ENCODE results near the gene ERBB2. TPM values are rescaled to one million over a fixed set of nuclear protein-coding genes. Genes with fewer than 3 reads are reported as not detected.

ERBB2 gene
- total and polyA plus RNA-seq, 2 of the 4 experiments (the other 2 are of a cell fraction), result 28.7 to 33.3 TPM

GRCh38 chr17:39658760-39659159 lies 41.1 kb upstream of the ERBB2 start:
- Histone ChIP-seq H4K91ac (ENCODE audit: insufficient read depth, low read depth, low read length) (no peak overlapping the region), H3K23ac (ENCODE audit: low read depth, low read length) (no peak overlapping the region), H3K79me1 (ENCODE audit: low read depth in 1 of 2, low read length in 2 of 2) (peaks cover 4 to 11% of the 10 kb centered on the region in 2 experiments; a peak in 3 of 4 replicates), H3K27ac (ENCODE audit: insufficient read depth, low read length) (no peak overlapping the region), H3K36me3 (ENCODE audit: control insufficient read depth, insufficient read depth, low read length) (peaks cover 40% of the 10 kb centered on the region), H3K56ac (ENCODE audit: extremely low read depth, insufficient read depth, low read length) (no peak overlapping the region), H3K27me3 (ENCODE audit: control insufficient read depth, insufficient read depth, low read length) (no peaks in the 10 kb centered on the region), H2BK15ac (ENCODE audit: low read depth, low read length) (no peak overlapping the region), H3K4me1 (ENCODE audit: control insufficient read depth, insufficient read depth, low read length) (peaks cover 2% of the 10 kb centered on the region; the same call in 1 of the 2 replicates), H2BK20ac (ENCODE audit: low read depth, low read length) (no peak overlapping the region), H4K5ac (ENCODE audit: low read depth, low read length) (no peak overlapping the region), H4K20me1 (ENCODE audit: insufficient read depth, low read length) (peaks cover 11% of the 10 kb centered on the region), H2AK9ac (replicated peaks; ENCODE audit: low read depth, low read length, poor library complexity) (no peak overlapping the region), H2BK120ac (ENCODE audit: low read depth, low read length) (no peak overlapping the region), H2AK5ac (ENCODE audit: low read depth, low read length) (no peak overlapping the region), H2AFZ (replicated peaks; ENCODE audit: low read length, poor library complexity) (no peak overlapping the region), H3K9me3 (ENCODE audit: control insufficient read depth, insufficient read depth, low read length) (no peaks in the 10 kb centered on the region), H4K8ac (ENCODE audit: low read depth in 2 of 2, low read length in 2 of 2) (no peak overlapping the region), H3K9me1 (ENCODE audit: insufficient read depth, low read length) (no peaks in the 10 kb centered on the region), H3K9ac (ENCODE audit: low read depth, low read length) (no peak overlapping the region), H3K4ac (ENCODE audit: low read depth, low read length) (no peak overlapping the region), H3K18ac (ENCODE audit: low read depth, low read length) (no peak overlapping the region), H3K4me2 (ENCODE audit: low read depth, low read length) (no peak overlapping the region), H2BK5ac (ENCODE audit: low read depth, low read length, poor library complexity, severe bottlenecking) (no peak overlapping the region), H3K14ac (replicated peaks; ENCODE audit: low read depth, low read length) (no peak overlapping the region), H3K4me3 (ENCODE audit: insufficient read depth, low read depth, low read length) (no peak overlapping the region)
- no TSS peak for BruUV-seq (replicated peaks)
- no peak for ATAC-seq (ENCODE audit: low read depth)
- ChIA-PET CTCF (no interaction called here), POLR2A (ENCODE audit: unreplicated experiment) (no interaction called here)
- no CpG with 5 or more reads among the region's 3 CpGs for WGBS, 2 experiments (ENCODE audit: extremely low coverage in 2 of 2, insufficient read length in 1 of 2)
- no peak for DNase-seq
- TF ChIP-seq USF2 (IDR thresholded peaks at IDR 0.05; ENCODE audit: low read depth, low read length) (no peak), SMC3 (IDR thresholded peaks at IDR 0.05; ENCODE audit: low read depth, low read length) (no peak), RFX5 (IDR thresholded peaks at IDR 0.05; ENCODE audit: low read depth, low read length) (no peak), POLR2A (IDR thresholded peaks at IDR 0.05; ENCODE audit: low read depth, low read length) (no peak), RCOR1 (IDR thresholded peaks at IDR 0.05; ENCODE audit: insufficient replicate concordance, low read length) (no peak), CHD1 (IDR thresholded peaks at IDR 0.05; ENCODE audit: low read depth, low read length) (no peak), ELK1 (IDR thresholded peaks at IDR 0.05; ENCODE audit: borderline replicate concordance, low read depth, low read length) (no peak), CTCF (conservative IDR thresholded peaks at IDR 0.05; ENCODE audit: low read depth, low read length) (no peak), FOS (IDR thresholded peaks at IDR 0.05; ENCODE audit: low read depth, low read length) (no peak), MAZ (IDR thresholded peaks at IDR 0.05; ENCODE audit: borderline replicate concordance, low read depth, low read length) (no peak), CEBPB (IDR thresholded peaks at IDR 0.05; ENCODE audit: low read depth, low read length) (no peak), RAD21 (IDR thresholded peaks at IDR 0.05; ENCODE audit: low read length) (no peak), MAFK (IDR thresholded peaks at IDR 0.05; ENCODE audit: low read depth, low read length) (no peak), NFE2L2 (IDR thresholded peaks at IDR 0.05; ENCODE audit: low read depth, low read length) (no peak), BHLHE40 (IDR thresholded peaks at IDR 0.05; ENCODE audit: low read depth, low read length) (no peak)
- in situ Hi-C loops (cut with MboI; ENCODE audit: low sequenced_read_pairs), result no loop called here
- dilution Hi-C loops (cut with HindIII; ENCODE audit: low sequenced_read_pairs, unreplicated experiment), result no loop called here
- intact Hi-C loops (cut with micrococcal nuclease), result no loop called here

All from IMR-90 (cell line).